CD4-positive, alpha-beta T cell treated with Interleukin-6 for 4 hours (primary cell): ENCODE data around the gene PLCD3.
A peak's percentile ranks its signal among the peaks of the same experiment; 100 is the strongest.

Source experiments
- DNase-seq: peaks from one replicate; pipeline ENCODE4 v3.0.0-alpha.2; 2020; ENCODE audit warnings: mixed read lengths

The PLCD3 gene

GRCh38 chr17:45101883-45102811, 30.2 kb downstream of the PLCD3 start:
- DNase-seq: no peak

GRCh38 chr17:45101546-45101882, 30.8 kb downstream of the PLCD3 start:
- no peak for DNase-seq

GRCh38 chr17:45098869-45099616, 33.3 kb downstream of the PLCD3 start:
- peak; percentile 85 for DNase-seq

- no peak for DNase-seq
Measured at GRCh38 chr17:45098081-45098868, 34.0 kb downstream of the PLCD3 start.

GRCh38 chr17:45096926-45097325, 35.4 kb downstream of the PLCD3 start:
- no peak for DNase-seq

GRCh38 chr17:45096141-45096540, 36.2 kb downstream of the PLCD3 start:
- DNase-seq: peak; percentile 11

GRCh38 chr17:45093444-45094110, 38.7 kb downstream of the PLCD3 start:
- no peak for DNase-seq

GRCh38 chr17:45092911-45093430, 39.3 kb downstream of the PLCD3 start:
- no peak for DNase-seq

- DNase-seq: no peak
Measured at GRCh38 chr17:45091778-45092425, 40.4 kb downstream of the PLCD3 start.

GRCh38 chr17:45090711-45091110, 41.6 kb downstream of the PLCD3 start:
- no peak for DNase-seq

GRCh38 chr17:45088741-45089140, 43.6 kb downstream of the PLCD3 start:
- no peak for DNase-seq

- no peak for DNase-seq
Measured at GRCh38 chr17:45087978-45088377, 44.3 kb downstream of the PLCD3 start.

GRCh38 chr17:45087504-45087975, 44.8 kb downstream of the PLCD3 start:
- no peak for DNase-seq

GRCh38 chr17:45086865-45087503, 45.3 kb downstream of the PLCD3 start:
- DNase-seq: no peak

- no peak for DNase-seq
Measured at GRCh38 chr17:45086391-45086790, 45.9 kb downstream of the PLCD3 start.

- DNase-seq: no peak
Measured at GRCh38 chr17:45081047-45081703, 51.1 kb downstream of the PLCD3 start.

GRCh38 chr17:45077643-45078042, 54.7 kb downstream of the PLCD3 start:
- DNase-seq: no peak

- DNase-seq: no peak
Measured at GRCh38 chr17:45073414-45074070, 58.8 kb downstream of the PLCD3 start.

- no peak for DNase-seq
Measured at GRCh38 chr17:45070809-45071208, 61.5 kb downstream of the PLCD3 start.

- DNase-seq: no peak
Measured at GRCh38 chr17:45070001-45070400, 62.3 kb downstream of the PLCD3 start.
